ENCODE results near the gene RASSF5.

Gene RASSF5

GRCh38 chr1:206556750-206557635 lies 49.7 kb downstream of the RASSF5 start:
- no peaks in the 10 kb centered on the region for H4K20me1 ChIP-seq (ENCODE audit: control insufficient read depth, insufficient read depth, low read depth, low read length)
- H3K9me2 ChIP-seq (replicated peaks; ENCODE audit: control insufficient read depth, low read length) = no peaks in the 10 kb centered on the region
- H3K27ac ChIP-seq (ENCODE audit: low read depth, low read length) = peak overlapping the region; percentile 68
- H3K36me3 ChIP-seq (ENCODE audit: control insufficient read depth, low read length) = peaks cover 16% of the 10 kb centered on the region
- peaks cover 4% of the 10 kb centered on the region; the same call in 1 of the 2 replicates for H3F3A ChIP-seq (ENCODE audit: control insufficient read depth, insufficient read depth)
- H3K4me3 ChIP-seq (ENCODE audit: low read length) = peak overlapping the region; percentile 92
- peak overlapping the region; percentile 95 for H3K4me2 ChIP-seq (ENCODE audit: low read length)
- peaks cover 53% of the 10 kb centered on the region for H3K4me1 ChIP-seq (ENCODE audit: control insufficient read depth, low read length)
- H3K27me3 ChIP-seq (ENCODE audit: control insufficient read depth, low read length) = 0 out of 2 replicates have a peak, but pooled peaks cover 2% of the 10 kb centered on the region
- peaks cover 40% of the 10 kb centered on the region for H3K79me2 ChIP-seq (ENCODE audit: control insufficient read depth, low read length)
- TF ChIP-seq CTCF (IDR thresholded peaks at IDR 0.05; ENCODE audit: low read depth, low read length, poor library complexity, severe bottlenecking) = no peak
- no peak for TF ChIP-seq EZH2phosphoT487 (IDR thresholded peaks at IDR 0.05; ENCODE audit: borderline replicate concordance, low read length)
- no peaks in the 10 kb centered on the region for H3K9me3 ChIP-seq (ENCODE audit: control insufficient read depth, insufficient read depth, low read length)

GRCh38 chr1:206557636-206558473 lies 50.5 kb downstream of the RASSF5 start:
- peaks cover 40% of the 10 kb centered on the region for H3K79me2 ChIP-seq (ENCODE audit: control insufficient read depth, low read length)
- peaks cover 62% of the 10 kb centered on the region for H3K4me1 ChIP-seq (ENCODE audit: control insufficient read depth, low read length)
- H3F3A ChIP-seq (ENCODE audit: control insufficient read depth, insufficient read depth) = peaks cover 4% of the 10 kb centered on the region; the same call in 1 of the 2 replicates

More at GRCh38 chr1:206557636-206558473, 50.5 kb downstream of the RASSF5 start:
- H3K9me3 ChIP-seq (ENCODE audit: control insufficient read depth, insufficient read depth, low read length) = no peaks in the 10 kb centered on the region
- H3K9me2 ChIP-seq (replicated peaks; ENCODE audit: control insufficient read depth, low read length) = no peaks in the 10 kb centered on the region
- H3K27ac ChIP-seq (ENCODE audit: low read depth, low read length) = peak overlapping the region; percentile 68
- 0 out of 2 replicates have a peak, but pooled peaks cover 2% of the 10 kb centered on the region for H3K27me3 ChIP-seq (ENCODE audit: control insufficient read depth, low read length)
- peak overlapping the region; percentile 95 for H3K4me2 ChIP-seq (ENCODE audit: low read length)
- peak overlapping the region; percentile 92 for H3K4me3 ChIP-seq (ENCODE audit: low read length)
- H4K20me1 ChIP-seq (ENCODE audit: control insufficient read depth, insufficient read depth, low read depth, low read length) = no peaks in the 10 kb centered on the region
- peaks cover 23% of the 10 kb centered on the region for H3K36me3 ChIP-seq (ENCODE audit: control insufficient read depth, low read length)
- TF ChIP-seq CTCF (IDR thresholded peaks at IDR 0.05; ENCODE audit: low read depth, low read length, poor library complexity, severe bottlenecking) (no peak), EZH2phosphoT487 (IDR thresholded peaks at IDR 0.05; ENCODE audit: borderline replicate concordance, low read length) (no peak)

All from DOHH2 (cell line).